WTC11 (cell line): ENCODE measurements around the gene SNRPD3. TPM values are rescaled to one million over a fixed set of nuclear protein-coding genes. Genes with fewer than 3 reads are reported as not detected.

Experiments
- ATAC-seq: fragments of 200-7000 bp; cut with Tn5 transposase; 2 replicates; pipeline ENCODE4 v1.10.0; 2021; ENCODE audit warnings: mild to moderate bottlenecking, moderate library complexity
- CTCF ChIA-PET: fragments of 300-600 bp; sonication (Branson Sonifier 250); formaldehyde crosslinking; loops from one replicate; lab custom pipeline; 2021; ENCODE audit warnings: antibody characterized with exemption; lab: Charles Lee
- POLR2A ChIA-PET: fragments of 350-600 bp; sonication (Branson Sonifier 250); formaldehyde crosslinking; loops from one replicate; lab custom pipeline; 2021; ENCODE audit warnings: antibody characterized with exemption; lab: Charles Lee
- DNase-seq: peaks from one replicate; pipeline ENCODE4 v3.0.0; 2021; ENCODE audit warnings: low spot score
- H3K27ac Mint-ChIP-seq: 2 replicates; pipeline ENCODE4 v1.8.0; 2021; ENCODE audit warnings: mixed read lengths
- H3K27me3 Mint-ChIP-seq: 2 replicates; pipeline ENCODE4 v1.8.0; 2021; ENCODE audit warnings: low read depth, mild to moderate bottlenecking, moderate library complexity, mixed read lengths
- H3K36me3 Mint-ChIP-seq: 2 replicates; pipeline ENCODE4 v1.8.0; 2021; ENCODE audit warnings: mixed read lengths
- H3K4me1 Mint-ChIP-seq: 2 replicates; pipeline ENCODE4 v1.8.0; 2022; ENCODE audit warnings: mixed read lengths
- H3K4me3 Mint-ChIP-seq: 2 replicates; pipeline ENCODE4 v1.8.0; 2021; ENCODE audit warnings: mild to moderate bottlenecking, moderate library complexity, mixed read lengths
- H3K9me3 Mint-ChIP-seq: 2 replicates; pipeline ENCODE4 v1.8.0; 2021; ENCODE audit warnings: mixed read lengths
- CBFB ChIP-seq: sonication (generic); formaldehyde crosslinking; IDR thresholded peaks from 2 replicates; pipeline ENCODE4 v1.8.1; 2022; ENCODE audit warnings: mild to moderate bottlenecking, low read depth, missing genetic modification reagents
- CREM ChIP-seq: sonication (generic); formaldehyde crosslinking; IDR thresholded peaks from 2 replicates; pipeline ENCODE4 v1.8.1; 2022; ENCODE audit warnings: mild to moderate bottlenecking, missing genetic modification reagents, moderate library complexity
- EMX1 ChIP-seq: fragments of 250-450 bp; sonication (Bioruptor Pico); IDR thresholded peaks from 2 replicates; pipeline ENCODE4 v1.8.0; 2021; ENCODE audit warnings: mild to moderate bottlenecking
- GABPB1 ChIP-seq: sonication (generic); formaldehyde crosslinking; IDR thresholded peaks from 2 replicates; pipeline ENCODE4 v1.8.1; 2023; ENCODE audit warnings: mild to moderate bottlenecking, missing genetic modification reagents
- GRHL2 ChIP-seq: fragments of 250-450 bp; sonication (Bioruptor Pico); IDR thresholded peaks from 2 replicates; pipeline ENCODE4 v1.8.0; 2022; ENCODE audit warnings: mild to moderate bottlenecking, moderate library complexity; ENCODE audit not compliant: insufficient replicate concordance, severe bottlenecking
- GTF2I ChIP-seq: fragments of 250-450 bp; sonication (Bioruptor Pico); conservative IDR thresholded peaks from 2 replicates; pipeline ENCODE4 v1.4.0; 2021; ENCODE audit warnings: mild to moderate bottlenecking
- NFATC4 ChIP-seq: fragments of 250-450 bp; sonication (Bioruptor Pico); IDR thresholded peaks from 2 replicates; pipeline ENCODE4 v1.9.0; 2021; ENCODE audit warnings: mild to moderate bottlenecking
- NR2C2 ChIP-seq: sonication (generic); formaldehyde crosslinking; IDR thresholded peaks from 2 replicates; pipeline ENCODE4 v1.8.0; 2022; ENCODE audit warnings: mild to moderate bottlenecking, missing genetic modification reagents
- SMAD3 ChIP-seq: sonication (generic); formaldehyde crosslinking; IDR thresholded peaks from 2 replicates; pipeline ENCODE4 v1.8.0; 2022; ENCODE audit warnings: missing genetic modification reagents, mild to moderate bottlenecking, borderline replicate concordance
- TEAD4 ChIP-seq: sonication (generic); formaldehyde crosslinking; IDR thresholded peaks from 2 replicates; pipeline ENCODE4 v1.8.0; 2022; ENCODE audit warnings: mild to moderate bottlenecking, missing genetic modification reagents
- ZNF138 ChIP-seq: sonication (generic); formaldehyde crosslinking; conservative IDR thresholded peaks from 2 replicates; pipeline ENCODE4 v1.8.1; 2022; ENCODE audit warnings: mild to moderate bottlenecking, moderate library complexity, missing genetic modification reagents
- ZNF263 ChIP-seq: sonication (generic); formaldehyde crosslinking; IDR thresholded peaks from 2 replicates; pipeline ENCODE4 v1.8.1; 2022; ENCODE audit warnings: low read depth, mild to moderate bottlenecking, moderate library complexity, missing genetic modification reagents
- total RNA-seq: library from RNA; stranded (reverse); gene quantifications from 3 replicates; pipeline ENCODE4 v1.2.3, GENCODE V29; 2021
- TF ChIP-seq, protein P1 (sequence below): sonication (generic); formaldehyde crosslinking; IDR thresholded peaks from 2 replicates; pipeline ENCODE4 v1.8.1; 2023; ENCODE audit warnings: mild to moderate bottlenecking, missing genetic modification reagents, borderline replicate concordance
- TF ChIP-seq, protein P2 (sequence below): sonication (generic); formaldehyde crosslinking; conservative IDR thresholded peaks from 2 replicates; pipeline ENCODE4 v1.8.1; 2022; ENCODE audit warnings: mild to moderate bottlenecking, missing genetic modification reagents
- TF ChIP-seq, protein P3 (sequence below): sonication (generic); formaldehyde crosslinking; IDR thresholded peaks from 2 replicates; pipeline ENCODE4 v1.8.1; 2022; ENCODE audit warnings: mild to moderate bottlenecking, missing genetic modification reagents, moderate library complexity, borderline replicate concordance
- TF ChIP-seq, protein P4 (sequence below): fragments of 250-450 bp; sonication (Bioruptor Pico); conservative IDR thresholded peaks from 2 replicates; pipeline ENCODE4 v1.9.0; 2021; ENCODE audit warnings: mild to moderate bottlenecking
- TF ChIP-seq, protein P5 (sequence below): sonication (generic); formaldehyde crosslinking; IDR thresholded peaks from 2 replicates; pipeline ENCODE4 v1.8.1; 2023; ENCODE audit warnings: mild to moderate bottlenecking, missing genetic modification reagents
- TF ChIP-seq, protein P6 (sequence below): sonication (generic); formaldehyde crosslinking; IDR thresholded peaks from 2 replicates; pipeline ENCODE4 v1.8.1; 2023; ENCODE audit warnings: mild to moderate bottlenecking, missing genetic modification reagents, moderate library complexity
- TF ChIP-seq, protein P7 (sequence below): sonication (generic); formaldehyde crosslinking; IDR thresholded peaks from 2 replicates; pipeline ENCODE4 v1.8.1; 2023; ENCODE audit warnings: mild to moderate bottlenecking, missing genetic modification reagents, moderate library complexity
- TF ChIP-seq, protein P8 (sequence below): sonication (generic); formaldehyde crosslinking; IDR thresholded peaks from 2 replicates; pipeline ENCODE4 v1.8.0; 2022; ENCODE audit warnings: mild to moderate bottlenecking, missing genetic modification reagents

The SNRPD3 gene
- total RNA-seq, 1 experiment from 2014 or later = 198 TPM

DNA sequence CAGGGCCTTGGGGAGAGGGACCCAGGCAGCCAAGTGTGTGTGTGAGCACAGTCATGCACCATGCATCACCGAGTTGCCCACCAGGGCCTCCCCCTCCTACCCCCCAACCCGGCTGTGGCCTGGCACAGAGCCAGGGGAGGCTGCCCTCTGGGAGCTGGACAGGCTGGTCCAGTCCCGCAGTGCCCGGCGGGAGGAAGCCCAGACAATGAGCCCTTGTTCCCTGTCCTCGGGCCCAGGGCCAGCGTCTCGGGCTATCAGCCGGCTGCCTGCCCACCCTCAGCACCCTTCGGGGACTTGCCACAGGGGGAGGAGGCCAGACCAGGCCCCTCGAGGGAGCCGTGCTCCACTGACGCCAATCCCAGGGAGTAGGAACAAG is 32.6 kb downstream of the SNRPD3 start:
- no peaks in the 10 kb centered on the region for H3K9me3 Mint-ChIP-seq
- no peak overlapping the region for H3K27ac Mint-ChIP-seq
- H3K27me3 Mint-ChIP-seq = no peaks in the 10 kb centered on the region
- peaks cover 7% of the 10 kb centered on the region; the same call in 1 of the 2 replicates for H3K4me1 Mint-ChIP-seq
- ChIA-PET CTCF (no interaction called here), POLR2A (no interaction called here)
- no peak for ATAC-seq
- H3K36me3 Mint-ChIP-seq = no peaks in the 10 kb centered on the region
- TF ChIP-seq NR2C2 (CRISPR knock-in tag) = no peak
- TF ChIP-seq, protein P1, sequence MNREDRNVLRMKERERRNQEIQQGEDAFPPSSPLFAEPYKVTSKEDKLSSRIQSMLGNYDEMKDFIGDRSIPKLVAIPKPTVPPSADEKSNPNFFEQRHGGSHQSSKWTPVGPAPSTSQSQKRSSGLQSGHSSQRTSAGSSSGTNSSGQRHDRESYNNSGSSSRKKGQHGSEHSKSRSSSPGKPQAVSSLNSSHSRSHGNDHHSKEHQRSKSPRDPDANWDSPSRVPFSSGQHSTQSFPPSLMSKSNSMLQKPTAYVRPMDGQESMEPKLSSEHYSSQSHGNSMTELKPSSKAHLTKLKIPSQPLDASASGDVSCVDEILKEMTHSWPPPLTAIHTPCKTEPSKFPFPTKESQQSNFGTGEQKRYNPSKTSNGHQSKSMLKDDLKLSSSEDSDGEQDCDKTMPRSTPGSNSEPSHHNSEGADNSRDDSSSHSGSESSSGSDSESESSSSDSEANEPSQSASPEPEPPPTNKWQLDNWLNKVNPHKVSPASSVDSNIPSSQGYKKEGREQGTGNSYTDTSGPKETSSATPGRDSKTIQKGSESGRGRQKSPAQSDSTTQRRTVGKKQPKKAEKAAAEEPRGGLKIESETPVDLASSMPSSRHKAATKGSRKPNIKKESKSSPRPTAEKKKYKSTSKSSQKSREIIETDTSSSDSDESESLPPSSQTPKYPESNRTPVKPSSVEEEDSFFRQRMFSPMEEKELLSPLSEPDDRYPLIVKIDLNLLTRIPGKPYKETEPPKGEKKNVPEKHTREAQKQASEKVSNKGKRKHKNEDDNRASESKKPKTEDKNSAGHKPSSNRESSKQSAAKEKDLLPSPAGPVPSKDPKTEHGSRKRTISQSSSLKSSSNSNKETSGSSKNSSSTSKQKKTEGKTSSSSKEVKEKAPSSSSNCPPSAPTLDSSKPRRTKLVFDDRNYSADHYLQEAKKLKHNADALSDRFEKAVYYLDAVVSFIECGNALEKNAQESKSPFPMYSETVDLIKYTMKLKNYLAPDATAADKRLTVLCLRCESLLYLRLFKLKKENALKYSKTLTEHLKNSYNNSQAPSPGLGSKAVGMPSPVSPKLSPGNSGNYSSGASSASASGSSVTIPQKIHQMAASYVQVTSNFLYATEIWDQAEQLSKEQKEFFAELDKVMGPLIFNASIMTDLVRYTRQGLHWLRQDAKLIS (CRISPR knock-in tag) = no peak
- TF ChIP-seq, protein P2, sequence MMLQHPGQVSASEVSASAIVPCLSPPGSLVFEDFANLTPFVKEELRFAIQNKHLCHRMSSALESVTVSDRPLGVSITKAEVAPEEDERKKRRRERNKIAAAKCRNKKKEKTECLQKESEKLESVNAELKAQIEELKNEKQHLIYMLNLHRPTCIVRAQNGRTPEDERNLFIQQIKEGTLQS (CRISPR knock-in tag) = no peak
- TF ChIP-seq ZNF138 (CRISPR knock-in tag) = no peak
- TF ChIP-seq TEAD4 = no peak
- TF ChIP-seq, protein P3, sequence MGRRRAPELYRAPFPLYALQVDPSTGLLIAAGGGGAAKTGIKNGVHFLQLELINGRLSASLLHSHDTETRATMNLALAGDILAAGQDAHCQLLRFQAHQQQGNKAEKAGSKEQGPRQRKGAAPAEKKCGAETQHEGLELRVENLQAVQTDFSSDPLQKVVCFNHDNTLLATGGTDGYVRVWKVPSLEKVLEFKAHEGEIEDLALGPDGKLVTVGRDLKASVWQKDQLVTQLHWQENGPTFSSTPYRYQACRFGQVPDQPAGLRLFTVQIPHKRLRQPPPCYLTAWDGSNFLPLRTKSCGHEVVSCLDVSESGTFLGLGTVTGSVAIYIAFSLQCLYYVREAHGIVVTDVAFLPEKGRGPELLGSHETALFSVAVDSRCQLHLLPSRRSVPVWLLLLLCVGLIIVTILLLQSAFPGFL = no peak
- TF ChIP-seq, protein P4, sequence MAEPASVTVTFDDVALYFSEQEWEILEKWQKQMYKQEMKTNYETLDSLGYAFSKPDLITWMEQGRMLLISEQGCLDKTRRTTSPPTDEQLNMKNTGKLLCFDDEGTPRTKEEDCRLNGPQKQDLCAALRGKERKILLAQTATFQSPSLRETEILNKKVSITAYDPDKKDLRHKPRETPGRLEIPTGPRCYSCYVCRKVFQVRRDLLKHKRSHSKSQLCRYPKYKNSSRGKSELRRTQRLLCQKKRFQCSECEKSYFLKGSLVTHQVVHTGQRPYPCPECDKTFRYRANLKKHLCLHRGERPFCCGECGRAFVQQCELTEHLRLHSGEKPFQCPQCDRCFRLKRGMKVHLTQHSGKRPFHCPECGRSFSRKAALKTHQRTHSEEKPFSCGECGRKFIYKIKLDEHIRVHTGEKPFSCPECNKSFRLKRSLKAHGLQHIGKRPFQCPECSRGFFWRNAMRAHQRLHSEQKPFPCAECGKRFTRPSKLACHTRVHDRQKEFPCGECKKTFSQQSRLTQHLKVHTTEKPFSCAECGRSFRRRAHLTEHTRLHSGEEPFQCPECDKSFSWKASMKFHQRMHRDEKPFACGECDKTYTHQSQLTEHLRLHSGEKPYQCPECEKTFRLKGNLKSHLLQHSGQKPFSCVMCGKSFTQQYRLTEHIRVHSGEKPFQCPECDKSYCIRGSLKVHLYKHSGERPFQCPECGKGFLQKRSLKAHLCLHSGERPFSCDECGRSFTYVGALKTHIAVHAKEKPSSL (CRISPR knock-in tag) = no peak
- TF ChIP-seq, protein P5, sequence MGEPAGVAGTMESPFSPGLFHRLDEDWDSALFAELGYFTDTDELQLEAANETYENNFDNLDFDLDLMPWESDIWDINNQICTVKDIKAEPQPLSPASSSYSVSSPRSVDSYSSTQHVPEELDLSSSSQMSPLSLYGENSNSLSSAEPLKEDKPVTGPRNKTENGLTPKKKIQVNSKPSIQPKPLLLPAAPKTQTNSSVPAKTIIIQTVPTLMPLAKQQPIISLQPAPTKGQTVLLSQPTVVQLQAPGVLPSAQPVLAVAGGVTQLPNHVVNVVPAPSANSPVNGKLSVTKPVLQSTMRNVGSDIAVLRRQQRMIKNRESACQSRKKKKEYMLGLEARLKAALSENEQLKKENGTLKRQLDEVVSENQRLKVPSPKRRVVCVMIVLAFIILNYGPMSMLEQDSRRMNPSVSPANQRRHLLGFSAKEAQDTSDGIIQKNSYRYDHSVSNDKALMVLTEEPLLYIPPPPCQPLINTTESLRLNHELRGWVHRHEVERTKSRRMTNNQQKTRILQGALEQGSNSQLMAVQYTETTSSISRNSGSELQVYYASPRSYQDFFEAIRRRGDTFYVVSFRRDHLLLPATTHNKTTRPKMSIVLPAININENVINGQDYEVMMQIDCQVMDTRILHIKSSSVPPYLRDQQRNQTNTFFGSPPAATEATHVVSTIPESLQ (CRISPR knock-in tag) = no peak
- TF ChIP-seq, protein P6, sequence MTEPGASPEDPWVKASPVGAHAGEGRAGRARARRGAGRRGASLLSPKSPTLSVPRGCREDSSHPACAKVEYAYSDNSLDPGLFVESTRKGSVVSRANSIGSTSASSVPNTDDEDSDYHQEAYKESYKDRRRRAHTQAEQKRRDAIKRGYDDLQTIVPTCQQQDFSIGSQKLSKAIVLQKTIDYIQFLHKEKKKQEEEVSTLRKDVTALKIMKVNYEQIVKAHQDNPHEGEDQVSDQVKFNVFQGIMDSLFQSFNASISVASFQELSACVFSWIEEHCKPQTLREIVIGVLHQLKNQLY (CRISPR knock-in tag) = no peak
- no peak for TF ChIP-seq EMX1 (CRISPR knock-in tag)
- no peak for TF ChIP-seq GABPB1 (CRISPR knock-in tag)
- TF ChIP-seq, protein P7, sequence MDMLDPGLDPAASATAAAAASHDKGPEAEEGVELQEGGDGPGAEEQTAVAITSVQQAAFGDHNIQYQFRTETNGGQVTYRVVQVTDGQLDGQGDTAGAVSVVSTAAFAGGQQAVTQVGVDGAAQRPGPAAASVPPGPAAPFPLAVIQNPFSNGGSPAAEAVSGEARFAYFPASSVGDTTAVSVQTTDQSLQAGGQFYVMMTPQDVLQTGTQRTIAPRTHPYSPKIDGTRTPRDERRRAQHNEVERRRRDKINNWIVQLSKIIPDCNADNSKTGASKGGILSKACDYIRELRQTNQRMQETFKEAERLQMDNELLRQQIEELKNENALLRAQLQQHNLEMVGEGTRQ = no peak
- TF ChIP-seq, protein P8, sequence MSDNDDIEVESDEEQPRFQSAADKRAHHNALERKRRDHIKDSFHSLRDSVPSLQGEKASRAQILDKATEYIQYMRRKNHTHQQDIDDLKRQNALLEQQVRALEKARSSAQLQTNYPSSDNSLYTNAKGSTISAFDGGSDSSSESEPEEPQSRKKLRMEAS (CRISPR knock-in tag) = no peak
- no peak for TF ChIP-seq SMAD3 (CRISPR knock-in tag)
- no peak for TF ChIP-seq CBFB (CRISPR knock-in tag)
- TF ChIP-seq CREM (CRISPR knock-in tag) = no peak
- TF ChIP-seq ZNF263 (CRISPR knock-in tag) = no peak
- no peak for TF ChIP-seq GRHL2 (CRISPR knock-in tag)
- no peak for TF ChIP-seq NFATC4 (CRISPR knock-in tag)
- no peak for TF ChIP-seq GTF2I (CRISPR knock-in tag)
- no peak for DNase-seq
- H3K4me3 Mint-ChIP-seq = no peak overlapping the region
